Mesothelial cell of epicardium (in vitro differentiated cells): ENCODE data around the gene KHSRP. TPM values are rescaled to one million over a fixed set of nuclear protein-coding genes. Genes with fewer than 3 reads are reported as not detected.

Experiments used
- DNase-seq, 2 experiments: peaks; one replicate each; pipeline ENCODE4 v3.0.0; 2021; ENCODE audit warnings: low spot score in 2 of 2; ENCODE audit not compliant: unreplicated experiment in 2 of 2
- H3K27ac Mint-ChIP-seq: 2 replicates; pipeline ENCODE4 v1.8.0; 2021; ENCODE audit warnings: mixed read lengths
- H3K27me3 Mint-ChIP-seq: 2 replicates; pipeline ENCODE4 v1.8.0; 2021; ENCODE audit warnings: low read depth, mixed read lengths
- H3K36me3 Mint-ChIP-seq: 2 replicates; pipeline ENCODE4 v1.8.0; 2021; ENCODE audit warnings: mixed read lengths
- H3K4me1 Mint-ChIP-seq: 2 replicates; pipeline ENCODE4 v1.8.0; 2021; ENCODE audit warnings: mixed read lengths
- H3K4me3 Mint-ChIP-seq: 2 replicates; pipeline ENCODE4 v1.8.0; 2021; ENCODE audit warnings: mild to moderate bottlenecking, moderate library complexity, mixed read lengths
- H3K9me3 Mint-ChIP-seq: 2 replicates; pipeline ENCODE4 v1.8.0; 2021; ENCODE audit warnings: mixed read lengths
- CTCF ChIP-seq: fragments of 200-600 bp; sonication (generic); IDR thresholded peaks from one replicate; pipeline ENCODE4 v1.5.0; 2021; ENCODE audit warnings: antibody characterized with exemption; ENCODE audit not compliant: unreplicated experiment
- total RNA-seq: library from RNA; stranded (reverse); gene quantifications from 3 replicates; pipeline ENCODE4 v1.2.1, GENCODE V29; 2021

Gene KHSRP
- total RNA-seq, 1 donor from 2014 or later, result 380 TPM

GRCh38 chr19:6459262-6460098, 34.9 kb upstream of the KHSRP start, which contains the start of gene SLC25A23:
Gene SLC25A23 (minus strand): TSS chr19:6459792. CDS start chr19:6459628, 164 bp downstream.
- DNase-seq, result peak; percentile 60 to 82
- Mint-ChIP-seq H3K27me3 (peaks cover 16% of the 10 kb centered on the region), H3K36me3 (peaks cover 20% of the 10 kb centered on the region), H3K4me3 (peak within 1 kb of the TSS; percentile 87), H3K9me3 (peaks cover 9% of the 10 kb centered on the region), H3K4me1 (peaks cover 19% of the 10 kb centered on the region), H3K27ac (peak within 1 kb of the TSS; percentile 94)
- TF ChIP-seq CTCF, result no peak

GRCh38 chr19:6458695-6459261, 34.2 kb upstream of the KHSRP start:
- peaks cover 13% of the 10 kb centered on the region for H3K27me3 Mint-ChIP-seq
- peaks cover 15% of the 10 kb centered on the region for H3K4me1 Mint-ChIP-seq
- TF ChIP-seq CTCF, result no peak
- H3K27ac Mint-ChIP-seq, result peak overlapping the region; percentile 68
- peaks cover 27% of the 10 kb centered on the region for H3K36me3 Mint-ChIP-seq
- peaks cover 9% of the 10 kb centered on the region for H3K9me3 Mint-ChIP-seq
- DNase-seq, result no peak
- peak overlapping the region; percentile 84 for H3K4me3 Mint-ChIP-seq

GRCh38 chr19:6457958-6458694, 33.5 kb upstream of the KHSRP start:
- Mint-ChIP-seq H3K27ac (peak overlapping the region; percentile 68), H3K9me3 (peaks cover 13% of the 10 kb centered on the region), H3K4me3 (peak overlapping the region; percentile 84), H3K4me1 (peaks cover 15% of the 10 kb centered on the region), H3K27me3 (peaks cover 12% of the 10 kb centered on the region), H3K36me3 (peaks cover 34% of the 10 kb centered on the region)
- DNase-seq, result no peak
- no peak for TF ChIP-seq CTCF

- H3K4me1 Mint-ChIP-seq, result peaks cover 15% of the 10 kb centered on the region
- no peak for TF ChIP-seq CTCF
- H3K4me3 Mint-ChIP-seq, result no peak overlapping the region
- H3K27ac Mint-ChIP-seq, result no peak overlapping the region
- DNase-seq, result no peak
- no peaks in the 10 kb centered on the region for H3K27me3 Mint-ChIP-seq
- peaks cover 17% of the 10 kb centered on the region for H3K9me3 Mint-ChIP-seq
- peaks cover 53% of the 10 kb centered on the region for H3K36me3 Mint-ChIP-seq
These were observed 31.3 kb upstream of the KHSRP start for GRCh38 chr19:6455924-6456323.

- no peak for TF ChIP-seq CTCF
- peaks cover 17% of the 10 kb centered on the region for H3K9me3 Mint-ChIP-seq
- peaks cover 10% of the 10 kb centered on the region for H3K4me1 Mint-ChIP-seq
- H3K27me3 Mint-ChIP-seq, result no peaks in the 10 kb centered on the region
- H3K4me3 Mint-ChIP-seq, result no peak overlapping the region
- peaks cover 58% of the 10 kb centered on the region for H3K36me3 Mint-ChIP-seq
- H3K27ac Mint-ChIP-seq, result no peak overlapping the region
- no peak for DNase-seq
These were observed 29.4 kb upstream of the KHSRP start for GRCh38 chr19:6453951-6454565.
